Endometrium (tissue), 2 donors: ENCODE data around the gene BCR.

Source experiments
- FAIRE-seq: peaks from 2 replicates; lab custom pipeline; 2012; peaks lifted over from hg19 to GRCh38; lab: Jason Lieb, UNC
- donor health status: control.
- donor health status: control.

Gene BCR

GRCh38 chr22:23263651-23264555 lies 83.6 kb downstream of the BCR start:
- no peak for FAIRE-seq

DNA sequence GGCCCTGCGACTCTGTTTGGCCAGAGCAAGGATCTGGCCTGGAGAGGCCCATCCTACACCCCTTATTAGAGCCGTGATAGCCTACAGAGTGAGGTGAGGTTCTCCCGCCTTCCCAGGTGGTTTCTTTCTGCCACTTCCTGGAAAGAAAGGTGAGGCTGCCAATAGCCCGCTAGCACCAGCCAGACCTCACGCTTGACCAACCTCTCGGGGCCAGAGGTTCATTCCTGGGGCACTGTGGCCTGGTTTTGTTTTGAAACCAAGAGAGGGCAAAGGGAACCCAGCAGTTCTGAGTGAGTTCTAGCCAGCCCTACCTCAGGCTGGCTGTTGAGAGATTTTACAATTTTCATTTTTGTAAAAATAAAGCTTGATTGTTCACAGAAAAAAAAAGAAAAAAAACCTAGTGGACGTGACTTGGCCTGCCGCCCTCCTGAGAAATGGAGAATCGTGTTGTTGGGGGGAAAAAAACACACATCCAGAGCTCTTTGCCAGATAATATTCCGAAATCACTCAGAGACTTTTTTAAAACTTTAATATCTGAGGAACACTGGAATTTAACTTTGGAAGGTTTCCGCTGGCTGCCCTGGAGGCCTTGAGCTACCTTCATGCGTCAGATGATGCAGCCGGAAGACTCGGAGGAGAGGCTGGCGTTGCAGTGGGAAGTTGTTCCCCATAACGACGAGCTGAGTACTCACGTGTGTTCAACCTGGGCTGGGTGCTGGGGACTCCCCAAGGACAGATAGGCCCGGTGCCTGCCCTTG lies 84.5 kb downstream of the BCR start:
- FAIRE-seq = no peak

- no peak for FAIRE-seq
Measured at GRCh38 chr22:23265368-23265700, 85.0 kb downstream of the BCR start.

DNA sequence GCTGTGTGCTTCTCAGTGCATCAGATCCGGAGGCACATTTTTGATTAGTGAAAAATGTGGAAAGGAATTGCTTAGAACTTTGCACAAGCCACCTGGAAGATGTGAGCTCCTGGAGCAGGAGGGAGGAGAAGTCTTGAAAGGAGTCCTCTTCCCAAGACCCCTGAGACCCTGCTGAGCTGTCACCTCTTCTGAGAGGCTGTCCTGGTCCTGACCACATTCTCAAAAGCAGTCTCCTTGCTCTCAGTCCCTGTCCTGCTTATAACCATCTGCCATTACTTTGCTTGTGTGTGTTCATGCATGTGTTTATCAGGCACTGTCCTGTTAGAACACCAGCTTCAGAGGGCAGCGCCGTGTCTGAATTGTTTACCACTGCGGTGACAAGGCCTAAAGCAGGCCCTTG lies 86.5 kb downstream of the BCR start:
- FAIRE-seq = no peak

- FAIRE-seq = no peak
Measured at GRCh38 chr22:23267226-23268043, 87.1 kb downstream of the BCR start.

- no peak for FAIRE-seq
Measured at GRCh38 chr22:23268139-23268712, 87.9 kb downstream of the BCR start.

- FAIRE-seq = no peak
Measured at GRCh38 chr22:23268877-23269276, 88.6 kb downstream of the BCR start.

DNA sequence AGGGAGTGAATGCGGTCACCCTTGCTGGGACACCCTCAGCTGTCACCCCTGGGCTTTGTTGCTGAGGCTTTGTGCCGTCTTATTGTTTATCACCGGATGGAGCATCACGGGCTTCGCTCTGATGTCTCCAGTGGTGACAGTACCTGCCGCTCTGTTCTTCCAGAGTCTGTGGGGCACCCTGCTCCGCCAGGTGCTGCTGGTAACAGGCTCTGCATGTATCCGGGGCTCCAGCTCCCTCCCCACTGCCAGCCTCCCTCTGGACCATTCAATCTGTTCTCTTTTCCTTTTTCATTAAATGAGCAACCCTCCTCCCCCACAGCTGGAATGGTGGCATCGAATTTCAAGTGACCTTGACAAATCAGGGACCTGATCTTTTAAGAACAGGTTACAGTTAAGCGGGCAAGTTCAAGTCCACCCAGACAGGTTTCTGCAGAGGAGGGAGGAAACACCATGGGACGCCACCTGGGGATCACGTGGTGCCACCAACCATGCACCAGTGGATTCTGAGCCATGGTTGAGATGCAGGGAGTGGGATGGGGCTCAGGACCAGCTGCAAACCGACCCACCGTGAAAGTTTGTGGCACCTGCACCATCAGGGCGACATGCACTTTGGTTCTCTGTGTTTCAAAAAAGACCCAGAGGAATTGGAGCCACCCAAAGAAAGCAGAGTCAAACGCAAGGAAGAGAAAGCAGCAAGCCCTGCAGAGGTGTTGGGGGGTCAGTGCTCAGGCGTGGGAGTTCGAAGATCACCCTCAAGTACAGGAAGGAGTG lies 89.3 kb downstream of the BCR start:
- FAIRE-seq = no peak

GRCh38 chr22:23270212-23270733 lies 90.0 kb downstream of the BCR start:
- FAIRE-seq = no peak

- FAIRE-seq = no peak
Measured at GRCh38 chr22:23270798-23271596, 90.7 kb downstream of the BCR start.

GRCh38 chr22:23271597-23271908 lies 91.2 kb downstream of the BCR start:
- FAIRE-seq = no peak

GRCh38 chr22:23272371-23272770 lies 92.1 kb downstream of the BCR start:
- FAIRE-seq = no peak

GRCh38 chr22:23272834-23273233 lies 92.5 kb downstream of the BCR start:
- FAIRE-seq = no peak

DNA sequence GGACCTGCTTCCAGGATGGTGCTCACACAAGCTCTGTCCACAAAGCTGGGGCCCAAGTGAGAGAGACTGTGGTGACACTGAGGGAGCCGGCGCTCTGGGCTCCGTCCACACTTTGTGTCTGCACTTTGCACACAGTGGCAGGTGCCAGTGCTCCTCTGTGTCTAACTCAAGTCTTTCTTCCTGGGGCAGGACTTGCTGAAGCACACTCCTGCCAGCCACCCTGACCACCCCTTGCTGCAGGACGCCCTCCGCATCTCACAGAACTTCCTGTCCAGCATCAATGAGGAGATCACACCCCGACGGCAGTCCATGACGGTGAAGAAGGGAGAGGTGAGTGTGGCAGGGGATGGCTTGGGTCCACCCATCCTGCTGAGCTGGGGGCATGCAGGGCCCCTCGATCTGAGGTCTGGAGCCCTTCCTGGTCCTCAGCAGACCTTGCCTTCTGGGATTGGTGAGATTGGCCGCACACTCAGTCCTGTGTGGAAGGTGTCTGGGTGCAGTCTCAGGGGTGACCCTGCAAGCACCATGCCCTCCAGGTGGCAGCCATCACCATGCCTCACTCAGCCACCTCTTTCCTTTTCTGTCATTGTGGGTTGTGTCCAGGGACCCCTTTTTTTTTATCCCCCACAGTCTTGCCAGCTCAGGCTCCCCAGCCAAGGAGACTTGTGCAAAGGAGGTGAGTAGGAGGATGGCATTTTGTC lies 93.3 kb downstream of the BCR start:
- FAIRE-seq = no peak

GRCh38 chr22:23274146-23274526 lies 93.8 kb downstream of the BCR start:
- FAIRE-seq = no peak

GRCh38 chr22:23274891-23275694 lies 94.8 kb downstream of the BCR start:
- no peak for FAIRE-seq

GRCh38 chr22:23275751-23276150 lies 95.4 kb downstream of the BCR start:
- FAIRE-seq = no peak

DNA sequence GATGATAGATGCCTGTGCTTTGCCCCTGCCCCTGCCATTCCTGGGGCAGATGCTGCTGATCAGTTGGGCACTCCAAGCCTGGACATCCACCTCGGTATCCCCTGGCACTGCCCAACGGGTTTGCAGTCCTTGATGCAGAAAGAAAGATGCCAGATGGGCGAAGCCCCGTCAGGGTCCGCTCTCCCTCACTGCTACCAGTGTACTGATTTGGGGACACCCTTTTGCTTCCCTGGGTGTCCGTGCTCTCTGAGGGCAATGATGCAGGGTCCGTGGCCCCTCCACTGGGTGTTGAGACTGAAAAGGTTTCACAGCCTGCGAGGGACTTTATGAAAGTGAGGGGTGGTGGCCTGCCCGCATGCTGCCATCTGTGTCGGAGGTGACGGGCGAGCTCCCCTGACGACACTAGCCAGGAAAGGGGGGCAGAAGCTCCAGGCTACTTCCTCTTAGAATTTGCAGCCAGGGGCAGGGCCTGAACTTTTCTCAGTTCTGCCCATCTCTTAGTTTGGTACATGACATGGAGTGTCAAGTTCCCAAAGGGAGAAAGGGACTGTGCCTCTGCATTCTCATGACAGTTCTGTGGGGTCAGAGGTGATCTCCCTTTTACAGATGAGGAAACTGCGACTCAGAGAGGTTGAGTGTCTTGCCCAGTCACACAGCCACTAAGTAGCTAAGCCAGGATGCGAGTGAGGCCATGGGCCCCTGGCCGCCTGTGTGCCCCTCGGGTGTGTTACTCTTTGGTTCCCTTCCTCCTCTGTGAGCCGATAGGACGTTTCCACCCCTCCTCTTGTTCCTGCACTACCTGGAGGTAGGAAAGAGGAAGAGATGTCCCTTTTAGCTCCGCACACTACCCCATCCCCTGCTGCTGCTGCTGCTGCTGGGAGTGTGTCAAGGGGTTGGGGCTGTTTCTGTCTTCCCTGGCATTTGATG lies 96.6 kb downstream of the BCR start:
- no peak for FAIRE-seq
